ENCODE data around the gene PSMD12.
A peak's percentile ranks its signal among the peaks of the same experiment; 100 is the strongest.
"Not testable (repeated sequence)": the region's sequence is repeated elsewhere in the genome, so short reads cannot be mapped to it uniquely, and the experiment has no call there.

Gene PSMD12

DNA sequence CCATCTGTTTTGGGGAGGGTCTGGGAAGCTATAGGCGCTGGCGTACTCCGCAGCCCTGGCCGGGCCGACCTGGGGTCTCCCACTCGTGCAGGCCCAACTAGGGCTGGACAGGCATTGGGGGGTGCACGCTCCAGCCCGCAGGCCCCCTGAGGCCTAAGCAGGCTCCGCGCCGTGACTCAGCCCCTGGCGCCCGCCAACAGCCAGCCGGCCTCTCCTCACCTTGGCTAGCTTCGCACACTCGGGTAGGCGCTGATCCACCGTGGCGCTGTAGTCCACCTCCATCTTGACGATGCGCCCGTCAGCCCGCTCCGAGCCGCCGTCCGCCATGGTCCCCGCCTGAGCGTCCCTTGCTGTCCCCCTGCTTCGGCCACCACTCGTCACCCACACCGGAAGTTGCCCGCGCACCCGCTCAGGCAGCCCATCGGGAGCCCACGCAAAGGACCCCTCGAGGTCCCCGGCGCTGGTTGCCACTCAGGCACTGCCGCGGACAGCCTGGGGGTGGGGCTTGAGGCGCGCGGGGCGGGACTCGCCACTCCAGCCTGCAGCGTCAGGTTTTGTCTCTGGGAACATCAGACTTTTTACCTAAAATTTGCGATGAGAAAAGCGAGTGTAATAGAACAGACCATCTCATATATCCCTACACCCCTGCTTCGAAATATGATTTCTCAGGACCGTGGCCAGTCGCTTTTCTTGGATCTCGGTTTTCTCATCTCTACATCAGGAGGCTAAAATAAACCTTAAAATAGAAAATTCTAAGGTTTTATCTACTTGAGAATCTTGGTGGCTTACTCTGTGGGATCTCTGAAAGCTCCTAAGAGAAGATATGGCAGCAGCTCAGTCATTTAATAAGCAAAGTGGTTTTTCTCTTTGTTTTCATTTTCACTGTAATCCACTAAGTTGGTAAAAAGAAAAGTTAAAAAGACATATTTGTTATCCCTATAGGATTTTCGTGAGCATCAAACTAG is at the start of gene PSMD12:
TSS of gene PSMD12 (minus strand) at position 385 of the 965 bp plus-strand sequence. CDS start at position 327, 58 bp downstream.
- DNase-seq: peak; percentile 91 to 95

- DNase-seq: no peak
Observed at GRCh38 chr17:67415291-67415690, 48.9 kb upstream of the PSMD12 start.

GRCh38 chr17:67414559-67414958 is 48.2 kb upstream of the PSMD12 start:
- DNase-seq: no peak

DNA sequence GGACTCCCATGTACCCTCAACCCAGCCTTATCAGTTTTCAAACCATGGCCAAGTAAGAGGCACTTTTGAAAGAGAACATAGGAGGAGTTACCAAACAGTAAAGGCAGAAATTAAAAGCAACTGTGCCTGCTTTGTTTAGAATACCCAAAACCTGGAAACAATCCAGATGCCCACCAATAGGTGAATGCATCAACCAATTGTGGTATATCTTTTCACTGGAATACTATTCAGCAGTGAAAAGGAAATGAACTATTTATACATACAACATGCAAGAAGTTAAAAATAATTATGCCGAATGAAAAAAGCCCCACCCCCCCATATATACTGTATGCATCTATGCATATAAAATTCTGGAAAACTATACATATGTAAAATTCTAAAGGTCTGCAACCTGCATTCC is 47.8 kb upstream of the PSMD12 start:
- DNase-seq: no peak

DNA sequence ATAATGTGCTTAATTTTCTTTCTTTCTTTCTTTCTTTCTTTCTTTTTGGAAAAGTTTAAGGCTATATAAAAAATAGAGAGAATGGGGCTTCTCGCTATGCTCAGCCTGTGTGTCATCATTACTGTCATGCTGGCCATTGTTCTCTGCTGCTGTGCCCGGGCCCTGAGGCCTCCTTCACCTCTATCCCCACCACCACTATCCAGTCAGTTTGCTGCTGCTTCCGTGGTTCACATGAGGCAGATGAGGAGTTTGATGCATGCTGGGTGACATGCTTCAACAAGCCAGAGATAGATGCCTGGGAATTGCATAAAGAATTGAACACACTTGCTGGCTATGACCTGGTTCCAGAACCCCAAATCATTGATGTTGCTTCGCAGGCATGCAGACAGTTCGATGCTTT is 47.0 kb upstream of the PSMD12 start:
- DNase-seq: no peak

DNA sequence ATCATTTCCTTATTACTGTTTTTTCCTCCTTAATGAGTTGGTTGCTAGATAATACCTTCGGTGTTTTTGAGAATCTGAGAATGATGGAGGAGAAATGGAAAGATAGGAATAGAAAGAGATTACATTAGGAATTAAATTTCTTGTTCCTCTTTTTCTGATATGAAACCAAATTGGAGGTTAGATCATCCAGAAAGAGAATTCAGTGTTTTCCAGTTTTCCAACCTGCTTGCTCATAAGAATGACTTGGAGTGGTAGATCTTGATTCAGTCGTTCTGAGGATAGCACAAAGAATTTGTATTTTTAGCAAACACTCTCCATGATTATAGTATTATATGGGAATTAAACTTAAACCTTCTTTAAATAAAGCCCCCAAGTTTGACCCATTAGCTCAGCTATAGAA is 46.6 kb upstream of the PSMD12 start:
- no peak for DNase-seq

DNA sequence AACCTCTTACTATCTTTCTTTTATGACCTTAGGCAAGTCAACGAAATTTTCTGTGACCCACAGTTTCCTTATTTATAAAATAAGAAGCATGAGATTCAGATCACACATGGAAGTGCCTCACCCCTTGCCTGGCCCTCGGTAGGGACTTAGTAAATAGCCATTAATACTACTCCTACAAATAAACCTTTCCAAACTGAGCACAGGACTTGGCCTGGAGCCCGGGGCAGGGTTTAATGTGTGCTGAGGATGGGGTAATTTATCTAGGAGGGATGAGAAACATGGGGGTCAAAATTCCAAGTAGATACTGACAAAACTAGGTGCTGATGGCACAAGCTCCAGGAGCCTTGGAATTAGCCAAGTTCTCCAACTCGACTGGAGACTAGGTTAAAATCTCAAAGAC is 45.7 kb upstream of the PSMD12 start:
- no peak for DNase-seq

- DNase-seq: peak in 1 of 2 donors; percentile 32
Observed at GRCh38 chr17:67411397-67411796, 45.0 kb upstream of the PSMD12 start.

DNA sequence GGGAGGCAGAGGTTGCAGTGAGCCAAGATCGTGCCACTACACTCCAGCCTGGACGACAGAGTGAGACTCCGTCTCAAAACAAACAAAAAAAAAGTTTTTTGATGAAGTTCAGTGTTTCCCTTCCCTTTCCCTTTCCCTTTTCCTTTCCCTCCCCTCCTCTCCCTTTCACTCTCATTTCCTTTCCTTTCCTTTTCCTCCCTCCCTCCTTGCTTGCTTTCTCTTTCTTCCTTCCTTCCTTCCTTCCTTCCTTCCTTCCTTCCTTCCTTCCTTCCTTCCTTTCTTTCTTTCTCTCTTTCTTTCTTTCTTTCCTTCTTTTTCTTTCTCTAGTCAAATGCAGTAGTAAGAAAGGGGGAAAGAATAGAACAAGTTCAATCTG is 42.1 kb upstream of the PSMD12 start:
- not testable (repeated sequence) for DNase-seq

DNA sequence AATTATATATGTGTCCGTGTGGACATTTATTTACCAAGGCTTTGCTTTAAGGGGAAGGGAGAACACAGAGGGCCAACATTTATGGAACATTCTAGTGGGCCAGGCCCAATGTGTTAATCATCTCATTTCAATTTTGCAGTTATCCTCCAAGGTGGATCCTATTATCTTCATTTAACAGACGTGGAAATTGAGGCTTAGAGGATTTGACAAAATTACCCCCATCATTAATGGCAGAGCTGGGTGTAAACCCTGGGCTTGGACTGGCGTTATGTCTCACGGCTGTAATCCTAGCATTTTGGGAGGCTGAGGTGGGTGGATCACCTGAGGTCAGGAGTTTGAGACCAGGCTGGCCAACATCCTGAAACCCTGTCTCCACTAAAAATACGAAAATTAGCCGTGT is 37.1 kb upstream of the PSMD12 start:
- no peak for DNase-seq

GRCh38 chr17:67403065-67403464 is 36.7 kb upstream of the PSMD12 start:
- no peak for DNase-seq

GRCh38 chr17:67401598-67402504 is 35.5 kb upstream of the PSMD12 start:
- DNase-seq: no peak

DNA sequence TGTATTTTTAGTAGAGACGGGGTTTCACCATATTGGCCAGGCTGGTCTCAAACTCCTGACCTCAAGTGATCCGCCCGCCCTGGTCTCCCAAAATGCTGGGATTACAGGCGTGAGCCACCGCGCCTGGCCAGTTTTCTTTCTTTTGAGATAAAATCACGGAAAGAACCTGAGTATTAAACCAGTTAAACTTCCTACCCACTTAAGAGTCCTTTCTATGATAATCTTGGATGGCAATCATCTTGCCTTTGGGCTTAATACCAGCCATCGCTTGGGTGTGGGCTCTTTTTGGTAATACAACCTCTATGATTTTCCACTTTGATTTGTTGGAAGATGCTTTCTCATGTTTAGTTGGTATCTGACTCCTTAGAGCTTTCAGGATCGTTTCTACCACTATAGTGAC is 34.7 kb upstream of the PSMD12 start:
- no peak for DNase-seq

GRCh38 chr17:67400193-67400592 is 33.8 kb upstream of the PSMD12 start:
- peak; percentile 26 to 33 for DNase-seq

GRCh38 chr17:67399676-67400075 is 33.3 kb upstream of the PSMD12 start:
- DNase-seq: no peak

- DNase-seq: no peak
Observed at GRCh38 chr17:67393809-67394397, 27.5 kb upstream of the PSMD12 start.

GRCh38 chr17:67392111-67392510 is 25.7 kb upstream of the PSMD12 start:
- no peak for DNase-seq

DNA sequence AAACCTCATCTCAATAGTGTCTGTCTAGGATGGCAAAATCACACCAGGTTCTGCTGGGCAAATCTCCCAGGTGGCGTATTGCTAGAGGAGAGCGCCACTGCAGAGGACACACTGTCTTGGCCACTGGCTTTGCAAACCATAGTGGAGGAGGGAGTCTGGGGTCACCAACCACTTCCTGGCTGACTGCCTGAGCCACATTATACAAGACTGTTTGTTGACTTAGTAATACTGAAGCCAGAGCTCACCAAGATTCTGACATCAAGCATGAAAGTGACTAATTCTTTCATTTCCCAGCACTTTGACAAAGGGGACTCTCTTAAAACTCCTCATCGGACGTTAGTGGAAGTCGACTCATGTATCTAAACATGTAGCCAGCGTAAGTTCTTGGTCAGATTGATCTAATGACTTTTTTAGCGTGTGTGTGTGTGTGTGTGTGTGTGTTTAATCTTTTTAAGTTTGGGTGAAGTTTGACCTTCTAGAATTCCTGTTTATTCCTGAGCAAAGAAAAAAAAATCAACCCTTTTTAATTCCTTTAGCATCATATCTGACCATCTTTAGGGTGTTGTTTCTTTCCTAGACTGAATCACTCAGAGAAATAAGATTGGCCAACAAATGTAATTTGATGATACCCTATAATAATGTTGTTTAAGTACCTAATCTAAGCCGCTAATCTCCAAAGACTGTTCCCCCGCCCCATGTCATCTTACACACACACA is 24.4 kb upstream of the PSMD12 start:
- DNase-seq: peak; percentile 54 to 66

DNA sequence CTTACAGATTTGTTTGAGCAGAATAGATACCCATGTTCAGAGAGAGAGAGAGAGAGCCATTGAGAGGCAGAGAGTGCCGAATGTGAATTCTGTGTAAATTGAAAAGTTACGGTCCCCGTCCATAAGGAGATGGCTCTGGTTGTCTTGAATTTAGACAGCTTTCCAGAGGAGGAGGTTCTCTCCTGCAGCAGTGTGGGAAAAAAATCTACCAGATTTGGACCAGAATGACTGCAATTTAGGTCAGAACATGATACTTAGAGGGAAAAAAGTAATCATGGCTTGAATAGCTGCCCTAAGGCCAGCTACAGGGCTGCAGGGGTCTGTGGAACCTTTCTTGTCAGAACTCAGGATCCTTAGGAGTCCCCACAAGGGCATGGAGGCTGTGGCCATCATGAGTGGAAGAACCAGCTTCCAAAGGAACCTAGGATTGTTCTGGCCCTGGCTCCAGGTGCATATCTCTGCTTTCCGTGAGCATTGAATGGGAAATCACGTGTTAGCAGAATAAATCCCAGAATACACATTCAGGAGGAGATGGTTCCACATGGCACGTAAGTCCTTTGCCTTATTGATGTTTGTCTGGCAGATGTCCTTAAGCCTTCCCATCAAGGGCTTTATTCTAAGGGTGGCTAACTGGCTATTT is 23.7 kb upstream of the PSMD12 start:
- DNase-seq: no peak

- DNase-seq: no peak
Observed at GRCh38 chr17:67388986-67389385, 22.6 kb upstream of the PSMD12 start.

GRCh38 chr17:67388536-67388935 is 22.2 kb upstream of the PSMD12 start:
- DNase-seq: not testable (repeated sequence)

- peak; percentile 51 to 70 for DNase-seq
Observed at GRCh38 chr17:67386965-67387551, 20.7 kb upstream of the PSMD12 start.

Measured in CD4-positive, alpha-beta T cell treated with Interleukin-1 beta for 1 hour (primary cell).